IMR-90 (cell line): ENCODE measurements around the gene CAMTA1. TPM values are rescaled to one million over a fixed set of nuclear protein-coding genes. Genes with fewer than 3 reads are reported as not detected.

ENCODE experiments used
- ATAC-seq: fragments of 200-7000 bp; cut with Tn5 transposase; 2 replicates; pipeline ENCODE4 v1.9.1; 2020; ENCODE audit warnings: low read depth, mild to moderate bottlenecking, moderate library complexity
- BruUV-seq: library from RNA; stranded (reverse); fragments of 400-500 nt; replicated peaks from 2 replicates; lab custom pipeline; 2021; lab: Mats Ljungman, UMichigan
- CTCF ChIA-PET: fragments of 300-600 bp; formaldehyde crosslinking; extraction: SDS; loops from one replicate; lab custom pipeline; 2021; ENCODE audit warnings: antibody characterized with exemption; lab: Yijun Ruan, JAX
- POLR2A ChIA-PET: fragments of 300-600 bp; sonication (Branson Sonifier 250); formaldehyde crosslinking; loops from one replicate; lab custom pipeline; 2022; ENCODE audit warnings: antibody characterized with exemption; ENCODE audit not compliant: unreplicated experiment; lab: Charles Lee
- DNase-seq: peaks from one replicate; pipeline ENCODE4 v3.0.0; 2013
- H2AFZ ChIP-seq: replicated peaks from 2 replicates; pipeline ENCODE3; 2013; ENCODE audit warnings: low read length, mild to moderate bottlenecking; ENCODE audit not compliant: poor library complexity
- H2AK5ac ChIP-seq: 2 replicates; pipeline ENCODE4 v1.6.1; 2013; ENCODE audit warnings: low read depth, low read length, inconsistent platforms
- H2AK9ac ChIP-seq: replicated peaks from 2 replicates; pipeline ENCODE3; 2013; ENCODE audit warnings: mild to moderate bottlenecking, low read depth, low read length, moderate library complexity; ENCODE audit not compliant: poor library complexity
- H2BK120ac ChIP-seq: 2 replicates; pipeline ENCODE4 v1.6.1; 2013; ENCODE audit warnings: low read depth, low read length, inconsistent platforms
- H2BK15ac ChIP-seq: 3 replicates; pipeline ENCODE4 v1.6.1; 2013; ENCODE audit warnings: low read depth, low read length, inconsistent platforms
- H2BK20ac ChIP-seq: 2 replicates; pipeline ENCODE4 v1.6.1; 2013; ENCODE audit warnings: low read depth, mild to moderate bottlenecking, inconsistent platforms, low read length, moderate library complexity
- H2BK5ac ChIP-seq: 2 replicates; pipeline ENCODE4 v1.6.1; 2013; ENCODE audit warnings: mild to moderate bottlenecking, low read depth, low read length, inconsistent platforms; ENCODE audit not compliant: poor library complexity, severe bottlenecking
- H3K14ac ChIP-seq: replicated peaks from 2 replicates; pipeline ENCODE4 v1.6.1; 2013; ENCODE audit warnings: low read depth, low read length, inconsistent platforms
- H3K18ac ChIP-seq: 2 replicates; pipeline ENCODE4 v1.6.1; 2013; ENCODE audit warnings: low read depth, low read length, control low read depth
- H3K23ac ChIP-seq: 2 replicates; pipeline ENCODE4 v1.6.1; 2013; ENCODE audit warnings: low read depth, low read length, inconsistent platforms
- H3K27ac ChIP-seq: 2 replicates; pipeline ENCODE4 v1.5.1; 2013; ENCODE audit warnings: mild to moderate bottlenecking, control low read depth, low read length; ENCODE audit not compliant: insufficient read depth
- H3K27me3 ChIP-seq: 2 replicates; pipeline ENCODE4 v1.6.1; 2013; ENCODE audit warnings: low read length; ENCODE audit not compliant: control insufficient read depth, insufficient read depth
- H3K36me3 ChIP-seq: 2 replicates; pipeline ENCODE4 v1.6.1; 2013; ENCODE audit warnings: low read length, mixed read lengths; ENCODE audit not compliant: control insufficient read depth, insufficient read depth
- H3K4ac ChIP-seq: 2 replicates; pipeline ENCODE4 v1.6.1; 2013; ENCODE audit warnings: low read depth, low read length, inconsistent platforms
- H3K4me1 ChIP-seq: 2 replicates; pipeline ENCODE4 v1.6.1; 2013; ENCODE audit warnings: low read length, mixed read lengths; ENCODE audit not compliant: control insufficient read depth, insufficient read depth
- H3K4me2 ChIP-seq: 2 replicates; pipeline ENCODE4 v1.6.1; 2013; ENCODE audit warnings: low read depth, mild to moderate bottlenecking, control low read depth, low read length, moderate library complexity
- H3K4me3 ChIP-seq: 2 replicates; pipeline ENCODE4 v1.5.1; 2013; ENCODE audit warnings: low read depth, mild to moderate bottlenecking, control low read depth, low read length, moderate library complexity; ENCODE audit not compliant: insufficient read depth
- H3K56ac ChIP-seq: 2 replicates; pipeline ENCODE4 v1.6.1; 2013; ENCODE audit warnings: low read length, inconsistent platforms; ENCODE audit not compliant: insufficient read depth; ENCODE audit errors: extremely low read depth
- H3K79me1 ChIP-seq, 2 experiments: 2 replicates each; pipeline ENCODE4 v1.6.1; 2013; ENCODE audit warnings: low read length in 2 of 2, inconsistent platforms in 1 of 2, low read depth in 1 of 2
- H3K9ac ChIP-seq: 2 replicates; pipeline ENCODE4 v1.6.1; 2013; ENCODE audit warnings: low read depth, low read length, control low read depth
- H3K9me1 ChIP-seq: 2 replicates; pipeline ENCODE4 v1.6.1; 2013; ENCODE audit warnings: low read length, inconsistent platforms; ENCODE audit not compliant: insufficient read depth
- H3K9me3 ChIP-seq: 2 replicates; pipeline ENCODE4 v1.6.1; 2013; ENCODE audit warnings: low read length; ENCODE audit not compliant: control insufficient read depth, insufficient read depth
- H4K20me1 ChIP-seq: 2 replicates; pipeline ENCODE4 v1.6.1; 2013; ENCODE audit warnings: low read length, inconsistent platforms; ENCODE audit not compliant: insufficient read depth
- H4K5ac ChIP-seq: 2 replicates; pipeline ENCODE4 v1.6.1; 2013; ENCODE audit warnings: mild to moderate bottlenecking, low read depth, low read length, control low read depth
- H4K8ac ChIP-seq, 2 experiments: 2 replicates each; pipeline ENCODE4 v1.6.1; 2013; ENCODE audit warnings: low read depth in 2 of 2, low read length in 2 of 2, control low read depth in 1 of 2, inconsistent platforms in 1 of 2
- H4K91ac ChIP-seq: 2 replicates; pipeline ENCODE4 v1.6.1; 2013; ENCODE audit warnings: low read depth, low read length, inconsistent platforms; ENCODE audit not compliant: insufficient read depth
- BHLHE40 ChIP-seq: fragments of 150-350 bp; IDR thresholded peaks from 2 replicates; pipeline ENCODE4 v1.6.1; 2016; ENCODE audit warnings: mild to moderate bottlenecking, low read depth, low read length
- CEBPB ChIP-seq: IDR thresholded peaks from 2 replicates; pipeline ENCODE4 v1.6.1; 2012; ENCODE audit warnings: low read depth, low read length, improper control_type of control experiment
- CHD1 ChIP-seq: IDR thresholded peaks from 2 replicates; pipeline ENCODE4 v1.6.1; 2012; ENCODE audit warnings: low read depth, low read length, improper control_type of control experiment
- CTCF ChIP-seq: conservative IDR thresholded peaks from 2 replicates; pipeline ENCODE4 v1.5.1; 2012; ENCODE audit warnings: mild to moderate bottlenecking, low read depth, low read length, improper control_type of control experiment
- ELK1 ChIP-seq: fragments of 150-350 bp; IDR thresholded peaks from 2 replicates; pipeline ENCODE4 v1.6.1; 2016; ENCODE audit warnings: low read depth, mild to moderate bottlenecking, low read length, moderate library complexity, borderline replicate concordance
- FOS ChIP-seq: fragments of 150-350 bp; IDR thresholded peaks from 2 replicates; pipeline ENCODE4 v1.6.1; 2016; ENCODE audit warnings: low read depth, low read length
- MAFK ChIP-seq: IDR thresholded peaks from 2 replicates; pipeline ENCODE4 v1.6.1; 2012; ENCODE audit warnings: low read depth, low read length, improper control_type of control experiment
- MAZ ChIP-seq: IDR thresholded peaks from 2 replicates; pipeline ENCODE4 v1.6.1; 2012; ENCODE audit warnings: low read depth, mild to moderate bottlenecking, low read length, improper control_type of control experiment, moderate library complexity, borderline replicate concordance
- NFE2L2 ChIP-seq: fragments of 150-350 bp; IDR thresholded peaks from 2 replicates; pipeline ENCODE4 v1.6.1; 2016; ENCODE audit warnings: low read depth, mild to moderate bottlenecking, low read length
- POLR2A ChIP-seq: IDR thresholded peaks from 2 replicates; pipeline ENCODE4 v1.6.1; 2012; ENCODE audit warnings: mild to moderate bottlenecking, low read depth, low read length
- RAD21 ChIP-seq: IDR thresholded peaks from 2 replicates; pipeline ENCODE4 v1.6.1; 2012; ENCODE audit warnings: low read length, improper control_type of control experiment
- RFX5 ChIP-seq: IDR thresholded peaks from 2 replicates; pipeline ENCODE4 v1.8.0; 2012; ENCODE audit warnings: low read depth, mild to moderate bottlenecking, low read length, moderate library complexity
- SMC3 ChIP-seq: fragments of 150-350 bp; IDR thresholded peaks from 2 replicates; pipeline ENCODE4 v1.6.1; 2016; ENCODE audit warnings: low read depth, mild to moderate bottlenecking, antibody characterized with exemption, low read length, moderate library complexity
- WGBS, 2 experiments: methylation state at CpG; one replicate each; pipeline versions ENCODE4 v1.1.5 to v1.1.7; 2013; ENCODE audit warnings: missing lambda C conversion rate in 2 of 2; ENCODE audit not compliant: insufficient read length in 1 of 2; ENCODE audit errors: extremely low coverage in 2 of 2; 5-methylcytosine and 5-hydroxymethylcytosine counted together
- dilution Hi-C: fragments of 300-500 bp; cut with HindIII; formaldehyde crosslinking; loops from one replicate; pipeline ENCODE4 v1.14.3; 2018; ENCODE audit warnings: low sequenced_read_pairs; ENCODE audit not compliant: unreplicated experiment
- in situ Hi-C: fragments of 300-500 bp; cut with MboI; formaldehyde crosslinking; loops from 3 replicates; pipeline ENCODE4 v1.14.3; 2019; ENCODE audit warnings: low sequenced_read_pairs, inconsistent platforms, mixed read lengths
- intact Hi-C: fragments of 100-400 bp; cut with micrococcal nuclease; formaldehyde crosslinking; loops from 2 replicates; pipeline ENCODE4 v1.10.0; 2022
- polyA plus RNA-seq, 3 experiments: library from polyadenylated mRNA; depleted of rRNA; stranded (reverse); fragments of >200 nt; gene quantifications; 2 replicates each; pipeline ENCODE4 v1.2.3, GENCODE V29; 2012; ENCODE audit warnings: low replicate concordance in 1 of 3
- total RNA-seq: library from RNA; depleted of rRNA; stranded (reverse); fragments of >200 nt; gene quantifications from 2 replicates; pipeline ENCODE4 v1.2.3, GENCODE V29; 2012
- TF ChIP-seq, protein P1 (sequence below): fragments of 150-350 bp; IDR thresholded peaks from 2 replicates; pipeline ENCODE4 v1.6.1; 2017; ENCODE audit warnings: mild to moderate bottlenecking, antibody characterized with exemption, low read length, low read depth

Gene CAMTA1
- total and polyA plus RNA-seq, 2 of the 4 experiments (the other 2 are of a cell fraction): 35.5 to 74.3 TPM

DNA sequence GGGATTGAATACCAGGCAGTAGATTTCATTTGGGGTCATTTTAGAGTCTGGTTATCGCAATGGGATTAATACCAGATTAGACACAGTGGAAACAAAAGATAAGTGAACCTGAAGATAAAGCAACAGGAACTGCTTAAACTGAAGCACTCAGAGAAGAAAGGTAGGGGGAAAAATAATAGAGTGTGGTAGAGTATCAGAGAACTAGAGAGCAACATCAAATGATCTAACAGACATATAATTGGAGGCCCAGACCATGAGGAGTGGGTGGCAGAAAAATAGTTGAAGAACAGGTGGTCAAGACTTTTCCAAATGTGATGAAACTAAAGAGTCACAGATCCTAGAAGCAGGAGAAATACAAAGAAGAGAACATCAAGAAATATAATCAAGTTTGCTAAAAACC is 484.3 kb downstream of the CAMTA1 start:
- Histone ChIP-seq H3K56ac (no peak overlapping the region), H3K23ac (no peak overlapping the region), H2AK5ac (no peak overlapping the region), H3K36me3 (no peaks in the 10 kb centered on the region), H3K14ac (no peak overlapping the region), H2BK5ac (no peak overlapping the region), H3K4me2 (no peak overlapping the region), H2AFZ (no peak overlapping the region), H4K8ac (no peak overlapping the region), H3K27ac (no peak overlapping the region), H3K18ac (no peak overlapping the region), H3K4ac (no peak overlapping the region), H2BK120ac (no peak overlapping the region), H3K9me1 (peaks cover 25% of the 10 kb centered on the region), H4K5ac (no peak overlapping the region), H4K20me1 (no peaks in the 10 kb centered on the region), H3K9me3 (peaks cover 6% of the 10 kb centered on the region), H3K9ac (no peak overlapping the region), H3K4me1 (peaks cover 26% of the 10 kb centered on the region), H3K4me3 (no peak overlapping the region), H4K91ac (no peak overlapping the region), H2BK15ac (0 out of 3 replicates have a peak overlapping the region, but pooled peaks have one; percentile 57), H2AK9ac (no peak overlapping the region), H3K27me3 (no peaks in the 10 kb centered on the region), H3K79me1 (no peaks in the 10 kb centered on the region; a peak in 1 of 4 replicates), H2BK20ac (no peak overlapping the region)
- DNase-seq (no peak), ATAC-seq (no peak)
- dilution Hi-C loops: no loop called here
- BruUV-seq: no TSS peak
- in situ Hi-C loops: no loop called here
- no peak for TF ChIP-seq POLR2A
- no peak for TF ChIP-seq NFE2L2
- no peak for TF ChIP-seq MAFK
- no peak for TF ChIP-seq MAZ
- no peak for TF ChIP-seq CTCF
- no peak for TF ChIP-seq ELK1
- no peak for TF ChIP-seq BHLHE40
- no peak for TF ChIP-seq SMC3
- TF ChIP-seq CEBPB: no peak
- no peak for TF ChIP-seq RAD21
- TF ChIP-seq FOS: no peak
- TF ChIP-seq, protein P1, sequence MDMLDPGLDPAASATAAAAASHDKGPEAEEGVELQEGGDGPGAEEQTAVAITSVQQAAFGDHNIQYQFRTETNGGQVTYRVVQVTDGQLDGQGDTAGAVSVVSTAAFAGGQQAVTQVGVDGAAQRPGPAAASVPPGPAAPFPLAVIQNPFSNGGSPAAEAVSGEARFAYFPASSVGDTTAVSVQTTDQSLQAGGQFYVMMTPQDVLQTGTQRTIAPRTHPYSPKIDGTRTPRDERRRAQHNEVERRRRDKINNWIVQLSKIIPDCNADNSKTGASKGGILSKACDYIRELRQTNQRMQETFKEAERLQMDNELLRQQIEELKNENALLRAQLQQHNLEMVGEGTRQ: no peak
- TF ChIP-seq CHD1: no peak
- no peak for TF ChIP-seq RFX5
- intact Hi-C loops: no loop called here
- no CpG with 5 or more reads among the region's 1 CpG for WGBS, 2 experiments
- CTCF ChIA-PET: no interaction called here
- POLR2A ChIA-PET: no interaction called here
